GM18867 (cell line): ENCODE results near the gene CHRNA9.
"Not testable (repeated sequence)": the region's sequence is repeated elsewhere in the genome, so short reads cannot be mapped to it uniquely, and the experiment has no call there.

Experiments used
- ATAC-seq: cut with Tn5 transposase; IDR thresholded peaks from one replicate; pipeline ENCODE4 v1.9.1; 2021; ENCODE audit warnings: mild to moderate bottlenecking, moderate library complexity; ENCODE audit not compliant: unreplicated experiment

The CHRNA9 gene

DNA sequence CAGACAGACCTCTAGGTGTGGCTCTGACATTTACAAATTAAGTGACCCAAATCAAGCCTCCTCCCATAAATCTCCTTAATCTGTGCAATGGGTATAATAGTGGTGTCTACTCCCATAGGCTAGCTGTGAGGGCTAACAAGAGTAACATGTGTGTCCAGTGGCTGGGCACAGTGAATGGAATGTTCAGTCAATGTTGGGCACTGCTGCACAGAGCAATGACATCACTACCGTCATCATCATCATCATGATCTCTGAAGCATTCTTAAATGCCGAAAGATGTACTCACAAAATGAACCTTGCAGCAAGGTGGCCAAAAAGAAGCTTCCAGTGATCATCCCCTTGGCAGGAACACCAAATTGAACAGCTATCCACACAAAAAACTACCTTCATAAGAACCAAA lies 43.5 kb downstream of the CHRNA9 start:
- no peak for ATAC-seq

DNA sequence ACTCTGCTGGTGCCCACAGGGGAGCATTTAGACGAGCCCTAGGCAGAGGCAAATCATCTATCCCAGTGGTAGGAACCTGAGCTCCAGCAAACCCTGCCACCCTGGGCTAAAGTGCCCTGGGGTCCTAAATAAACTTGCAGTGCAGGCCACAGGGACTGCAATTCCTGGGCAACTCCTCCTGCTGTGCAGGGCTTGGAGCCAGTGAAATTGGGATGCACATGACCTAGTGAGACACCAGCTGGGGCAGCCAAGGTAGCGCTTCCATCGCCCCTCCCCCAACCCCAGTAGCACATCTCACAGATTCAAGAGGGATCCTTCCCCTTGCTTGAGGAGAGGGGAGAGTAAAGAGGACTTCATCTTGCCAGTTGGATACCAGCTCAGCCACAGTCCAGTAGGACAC lies 44.1 kb downstream of the CHRNA9 start:
- no peak for ATAC-seq

DNA sequence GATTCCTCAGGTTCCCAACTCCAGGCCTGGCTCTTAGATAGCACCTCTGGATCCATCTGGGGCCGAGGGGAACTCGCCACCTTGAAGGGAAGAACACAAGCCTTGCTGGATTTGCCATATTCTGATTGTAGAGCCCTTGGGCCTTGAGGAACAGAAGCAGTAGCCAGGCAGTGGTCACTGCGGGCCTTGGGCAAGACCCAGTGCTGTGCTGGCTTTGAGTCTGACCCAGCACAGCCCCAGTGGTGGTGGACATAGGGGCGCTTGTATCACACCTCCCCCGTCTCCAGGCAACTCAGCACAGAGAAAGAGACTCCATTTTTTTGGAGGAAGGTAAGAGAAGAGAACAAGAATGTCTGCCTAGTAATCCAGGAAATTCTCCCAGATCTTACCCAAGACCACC lies 45.5 kb downstream of the CHRNA9 start:
- no peak for ATAC-seq

DNA sequence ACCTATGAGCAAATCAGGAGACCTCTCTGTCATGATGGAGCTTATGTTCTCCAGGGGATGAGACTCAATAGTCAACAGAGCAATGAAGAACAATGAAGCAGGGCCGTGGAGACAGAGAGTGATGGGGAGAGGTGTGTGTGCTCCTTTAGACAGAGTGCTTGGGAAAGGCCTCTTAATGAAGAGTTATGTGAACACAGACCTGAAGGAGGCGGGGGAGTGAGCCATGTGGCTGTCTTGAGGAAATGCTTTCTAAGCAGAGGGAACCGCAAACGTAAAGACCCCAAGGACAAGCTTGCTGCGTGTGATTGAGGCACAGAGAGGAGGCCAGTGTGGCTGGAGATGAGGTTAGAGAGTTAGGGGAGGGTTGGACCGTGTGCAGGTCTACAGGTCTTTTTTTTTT lies 53.1 kb downstream of the CHRNA9 start:
- ATAC-seq, result no peak

DNA sequence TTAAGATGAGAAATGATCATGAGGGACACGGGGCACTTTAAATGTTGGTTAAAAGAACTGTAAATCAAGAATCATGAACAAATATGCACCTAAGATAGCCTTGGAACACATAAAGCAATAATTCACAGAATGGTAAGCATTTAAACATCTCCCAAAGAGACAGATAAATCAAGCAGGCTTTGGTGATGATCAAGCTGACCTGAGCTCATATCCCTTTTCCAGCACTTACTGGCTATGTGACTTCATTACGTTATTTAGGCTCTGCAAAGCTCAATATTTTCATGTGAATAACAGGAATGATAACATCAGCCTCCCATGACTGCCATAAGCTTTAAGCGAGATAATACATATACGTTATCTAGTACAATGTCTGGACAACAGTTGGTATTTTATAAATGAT lies 54.9 kb downstream of the CHRNA9 start:
- no peak for ATAC-seq

DNA sequence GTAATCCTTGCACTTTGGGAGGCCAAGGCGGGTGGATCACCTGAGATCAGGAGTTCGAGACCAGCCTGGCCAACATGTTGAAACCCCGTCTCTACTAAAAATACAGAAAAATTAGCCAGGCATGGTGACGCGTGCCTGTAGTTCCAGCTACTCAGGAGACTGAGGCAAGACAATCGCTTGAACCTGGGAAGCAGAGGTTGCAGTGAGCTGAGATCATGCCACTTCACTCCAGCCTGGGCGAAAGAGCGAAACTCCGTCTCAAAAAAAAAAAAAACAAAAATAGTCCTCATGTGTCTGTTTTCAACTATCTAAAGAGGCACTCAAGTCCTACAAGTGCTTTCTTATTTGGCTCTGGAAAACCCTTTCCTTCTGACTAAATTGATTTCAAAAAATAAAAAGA lies 57.1 kb downstream of the CHRNA9 start:
- ATAC-seq, result not testable (repeated sequence)

DNA sequence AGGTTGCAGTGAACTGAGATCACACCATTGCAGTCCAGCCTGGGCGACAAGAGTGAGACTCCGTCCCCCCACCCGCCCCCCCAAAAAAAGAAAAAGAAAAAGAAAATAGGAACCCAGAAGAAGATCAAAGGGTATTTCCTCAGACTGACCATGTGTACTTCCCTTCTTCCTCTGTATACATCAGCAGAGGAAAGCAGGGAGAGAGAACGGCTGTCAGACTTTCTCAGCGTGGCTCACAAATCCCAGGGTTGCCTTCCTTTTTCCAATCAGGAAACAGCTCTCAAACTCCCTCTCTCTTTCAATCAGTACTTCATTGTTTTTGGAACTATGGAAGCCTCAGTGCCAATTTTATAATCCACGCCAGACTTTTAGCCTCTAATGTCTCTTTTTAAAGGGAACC lies 59.1 kb downstream of the CHRNA9 start:
- ATAC-seq, result no peak

DNA sequence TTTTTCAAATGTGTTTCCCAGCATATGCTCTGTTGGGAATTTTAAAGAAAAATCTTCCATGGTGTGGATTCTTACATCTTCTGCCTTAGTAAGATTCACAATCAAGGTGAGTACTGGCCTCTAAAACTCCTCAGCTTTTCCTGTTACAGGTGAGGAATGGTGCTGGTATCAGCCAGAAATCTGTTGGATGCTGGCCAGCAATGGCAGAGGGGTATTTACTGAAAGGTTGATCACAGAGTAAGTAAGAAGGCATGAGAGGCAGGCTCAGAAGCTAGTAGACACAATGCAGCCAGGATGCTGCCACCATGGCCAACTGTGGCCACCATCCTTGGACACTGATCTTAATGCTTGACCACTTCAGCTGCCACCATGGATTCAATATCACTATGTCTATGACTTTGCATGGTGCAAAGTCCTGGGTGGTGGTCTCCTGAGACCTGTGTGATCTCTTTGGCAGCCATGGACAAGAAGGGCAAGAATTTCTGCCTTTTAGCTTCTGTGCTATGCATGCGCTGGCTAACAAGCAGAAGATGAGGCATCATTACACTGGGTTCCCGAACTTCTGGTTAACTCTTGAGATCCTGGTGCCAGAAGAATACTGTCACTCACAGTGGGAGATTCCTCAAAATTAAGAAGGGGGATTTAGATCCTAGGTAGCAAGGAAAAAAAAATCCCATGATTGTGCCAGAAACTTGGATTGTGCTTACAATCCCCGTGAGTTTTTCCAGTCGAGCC lies 60.2 kb downstream of the CHRNA9 start:
- no peak for ATAC-seq

DNA sequence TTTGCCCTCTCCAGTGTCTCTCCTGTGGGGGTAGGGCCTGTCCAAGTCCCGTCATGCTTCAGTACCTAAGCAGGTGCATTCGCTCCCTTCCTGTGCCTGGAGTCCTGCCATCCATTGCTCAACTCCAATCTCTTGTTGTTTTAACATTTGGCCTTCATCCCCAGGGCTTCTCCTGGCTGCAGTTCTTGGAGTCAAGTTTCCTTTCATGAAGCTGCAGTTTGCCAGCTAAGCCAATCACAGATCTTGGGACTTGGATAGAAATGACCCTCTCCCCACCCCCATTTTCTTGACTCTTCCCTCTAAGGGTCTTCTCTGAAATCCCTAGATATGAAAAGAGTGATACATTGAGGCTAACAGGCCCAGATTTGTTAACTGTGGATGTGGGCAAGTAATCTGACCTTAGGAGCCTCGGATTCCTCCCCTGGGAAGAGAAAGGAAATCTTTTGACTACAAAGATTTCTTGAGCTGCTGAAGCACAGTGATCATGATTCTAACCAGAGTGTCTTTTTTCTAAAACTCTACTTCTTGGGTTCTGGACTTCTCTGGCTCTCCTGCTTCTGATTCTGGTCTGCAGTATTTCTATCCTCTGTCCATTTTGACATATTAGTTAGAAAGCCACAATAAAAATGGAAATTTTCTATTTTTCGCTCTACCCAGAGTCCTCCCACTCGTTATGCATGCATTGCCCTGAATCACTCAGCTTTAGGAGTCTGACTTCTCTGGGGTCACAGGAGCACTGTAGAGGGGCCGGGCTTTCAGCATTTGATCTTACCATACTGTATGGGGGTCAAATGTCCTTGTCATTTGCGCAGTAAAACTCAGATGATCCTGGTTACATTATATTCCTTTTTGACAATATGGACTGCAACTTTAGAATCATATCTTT lies 61.0 kb downstream of the CHRNA9 start:
- no peak for ATAC-seq

DNA sequence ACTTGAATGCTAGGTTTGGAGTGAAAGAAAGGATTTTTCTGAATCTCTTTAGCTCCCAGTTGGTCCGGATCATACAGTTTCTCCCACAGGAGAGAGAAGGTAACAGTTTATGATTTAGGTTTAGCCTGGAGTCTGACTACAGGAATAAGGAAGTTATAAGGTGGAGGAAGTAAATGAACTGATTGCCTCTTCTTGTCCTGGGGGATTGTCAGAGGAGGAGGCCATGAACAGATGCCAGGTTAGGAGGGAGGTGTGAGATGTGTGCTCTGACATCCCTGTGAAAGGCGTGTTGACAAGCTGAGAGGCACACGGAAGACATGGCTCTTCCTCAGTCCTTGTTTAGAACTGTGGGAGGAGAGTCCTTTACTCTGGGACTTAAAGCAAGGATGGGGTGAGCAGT lies 64.4 kb downstream of the CHRNA9 start:
- ATAC-seq, result no peak

DNA sequence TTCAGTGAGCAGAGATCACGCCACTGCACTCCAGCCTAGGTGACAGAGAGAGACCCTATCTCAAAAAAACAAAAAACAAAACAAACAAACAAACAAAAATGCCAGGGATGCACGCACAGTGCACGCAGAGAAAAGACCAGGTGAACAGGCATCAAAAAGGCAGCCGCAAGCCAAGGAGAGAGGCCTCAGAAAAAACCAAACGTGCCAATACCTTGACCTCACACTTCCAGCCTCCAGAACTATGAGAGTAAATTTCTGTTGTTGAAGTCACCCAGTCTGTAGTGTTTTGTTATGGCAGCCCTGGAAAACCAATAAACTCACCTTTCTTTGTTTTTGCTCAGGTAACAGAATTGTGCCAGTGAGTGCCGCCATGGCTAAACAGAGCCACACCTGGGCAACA lies 66.0 kb downstream of the CHRNA9 start:
- ATAC-seq, result no peak

DNA sequence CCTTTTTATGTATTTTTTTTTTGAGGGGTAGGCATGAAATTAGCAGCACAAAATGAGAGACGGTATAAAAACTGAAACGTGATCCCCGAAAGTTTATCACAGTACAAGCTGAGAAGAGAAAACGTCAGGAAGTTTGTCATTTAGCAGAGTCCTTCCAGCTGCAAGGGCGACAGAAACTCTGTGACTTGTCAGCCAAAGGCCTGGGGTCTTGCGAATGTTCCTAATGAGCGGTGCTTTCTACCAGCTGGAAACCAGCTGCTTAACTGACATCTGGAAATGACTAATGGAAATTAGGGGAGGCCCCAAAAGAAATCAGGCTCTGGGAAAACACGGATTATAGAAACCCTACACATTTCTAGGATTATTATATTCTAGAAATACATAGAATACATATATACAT lies 66.5 kb downstream of the CHRNA9 start:
- ATAC-seq, result no peak

DNA sequence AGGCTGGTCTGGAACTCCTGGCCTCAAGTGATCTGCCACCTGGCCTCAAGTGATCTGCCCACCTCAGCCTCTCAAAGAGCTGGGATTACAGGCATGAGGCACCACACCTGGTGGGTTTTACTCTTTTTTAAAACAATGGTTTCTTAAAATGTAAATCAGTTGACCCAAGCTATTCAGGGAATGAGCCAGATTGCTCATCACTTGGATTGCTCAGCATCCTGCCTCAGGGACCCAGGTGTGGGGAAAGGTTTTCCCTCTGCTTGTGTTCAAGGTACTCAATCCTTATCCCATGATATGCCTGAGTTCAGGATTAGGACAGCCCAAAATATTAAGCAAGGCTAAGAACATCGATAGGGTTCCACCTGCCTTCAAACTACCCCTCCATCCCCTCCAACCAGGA lies 67.4 kb downstream of the CHRNA9 start:
- ATAC-seq, result no peak

DNA sequence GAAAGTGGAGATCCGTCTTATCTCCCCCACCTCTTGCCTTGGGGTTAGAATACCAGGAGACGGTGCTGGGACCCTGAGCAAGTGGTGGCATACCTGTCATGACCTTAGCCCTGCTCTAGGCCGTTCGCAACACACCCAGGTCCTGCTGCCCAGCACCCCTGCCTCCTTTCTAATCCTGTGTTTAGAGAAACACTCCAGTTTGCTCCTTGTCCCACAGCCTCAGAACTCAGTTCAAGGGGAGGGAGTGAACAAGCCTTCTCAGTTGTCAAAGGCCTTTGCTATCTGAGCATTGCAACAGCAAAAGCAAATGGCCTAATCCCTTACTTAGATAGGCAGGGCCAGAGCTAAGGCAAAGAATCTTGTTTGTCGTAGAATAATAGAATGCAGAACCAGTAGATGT lies 67.9 kb downstream of the CHRNA9 start:
- no peak for ATAC-seq
